ENCODE data around the gene ANKRD11. TPM values are rescaled to one million over a fixed set of nuclear protein-coding genes. Genes with fewer than 3 reads are reported as not detected.
A peak's percentile ranks its signal among the peaks of the same experiment; 100 is the strongest.

The ANKRD11 gene
- 65.4 TPM for polyA plus RNA-seq (2013, experiment 1 of 2)
- polyA plus RNA-seq (2013, experiment 2 of 2), result 69.8 TPM

- Histone ChIP-seq H4K8ac (ENCODE audit: low read depth, low read length) (no peak within 1 kb of the TSS), H3K4me1 (ENCODE audit: control insufficient read depth in 2 of 2, insufficient read depth in 1 of 2, low read depth in 1 of 2, low read length in 2 of 2) (peaks cover 16 to 36% of the 10 kb centered on the region in 2 donors), H2AK5ac (ENCODE audit: low read depth, low read length) (no peak within 1 kb of the TSS), H3K18ac (ENCODE audit: low read length) (peak within 1 kb of the TSS; percentile 76), H2BK120ac (ENCODE audit: low read depth, low read length) (no peak within 1 kb of the TSS), H3K14ac (ENCODE audit: low read length) (no peak within 1 kb of the TSS), H4K91ac (ENCODE audit: low read depth, low read length, poor library complexity) (no peak within 1 kb of the TSS), H3K23ac (ENCODE audit: low read depth, low read length, poor library complexity) (peak within 1 kb of the TSS; percentile 80), H2AFZ (ENCODE audit: low read length) (peak within 1 kb of the TSS; percentile 81), H3K27ac (replicated peaks; ENCODE audit: low read length) (peak within 1 kb of the TSS; percentile 73), H3K4me2 (ENCODE audit: insufficient read depth, low read length, poor library complexity, severe bottlenecking) (peak within 1 kb of the TSS; percentile 89), H2BK12ac (ENCODE audit: low read length) (no peak within 1 kb of the TSS), H3K79me1 (ENCODE audit: low read depth, low read length) (peaks cover 8% of the 10 kb centered on the region), H3K9ac (ENCODE audit: low read depth, low read length, poor library complexity) (peak within 1 kb of the TSS; percentile 88), H3K4me3 (ENCODE audit: low read length in 2 of 2) (peak within 1 kb of the TSS; percentile 63 to 97), H3K9me3 (replicated peaks in 1 of 2; ENCODE audit: control insufficient read depth in 2 of 2, insufficient read depth in 1 of 2, low read depth in 1 of 2, low read length in 2 of 2) (no peaks in the 10 kb centered on the region), H3K4ac (ENCODE audit: low read length) (no peak within 1 kb of the TSS), H3K36me3 (replicated peaks in 1 of 2; ENCODE audit: control insufficient read depth in 2 of 2, insufficient read depth in 2 of 2, low read length in 2 of 2) (peaks cover 3 to 11% of the 10 kb centered on the region in 2 donors), H3K27me3 (ENCODE audit: control insufficient read depth in 3 of 3, insufficient read depth in 3 of 3, low read depth in 1 of 3, low read length in 3 of 3) (no peaks in the 10 kb centered on the region), H2BK5ac (ENCODE audit: low read length) (peak within 1 kb of the TSS; percentile 90), H2BK15ac (ENCODE audit: low read length) (no peak within 1 kb of the TSS)
- WGBS, 2 donors (ENCODE audit: extremely low coverage in 2 of 2, insufficient read length in 2 of 2, insufficient replicate concordance in 1 of 2), result no CpG with 5 or more reads among the region's 96 CpGs
- DNase-seq (ENCODE audit: low spot score), result peak; percentile 99
Observed at GRCh38 chr16:89490439-89491237, at the start of gene ANKRD11. TSS of gene ANKRD11 (minus strand) at chr16:89490561. CDS start at chr16:89317019, 173,542 bp downstream.

- Histone ChIP-seq H3K4me2 (ENCODE audit: insufficient read depth, low read length, poor library complexity, severe bottlenecking) (no peak overlapping the region), H3K4ac (ENCODE audit: low read length) (no peak overlapping the region), H4K8ac (ENCODE audit: low read depth, low read length) (no peak overlapping the region), H2AK5ac (ENCODE audit: low read depth, low read length) (no peak overlapping the region), H2BK120ac (ENCODE audit: low read depth, low read length) (no peak overlapping the region), H3K9ac (ENCODE audit: low read depth, low read length, poor library complexity) (no peak overlapping the region), H2AFZ (ENCODE audit: low read length) (no peak overlapping the region), H2BK12ac (ENCODE audit: low read length) (no peak overlapping the region), H3K18ac (ENCODE audit: low read length) (no peak overlapping the region), H3K27ac (replicated peaks; ENCODE audit: low read length) (no peak overlapping the region), H3K14ac (ENCODE audit: low read length) (no peak overlapping the region), H3K23ac (ENCODE audit: low read depth, low read length, poor library complexity) (peak overlapping the region; percentile 43), H2BK5ac (ENCODE audit: low read length) (no peak overlapping the region), H3K27me3 (ENCODE audit: control insufficient read depth in 3 of 3, insufficient read depth in 3 of 3, low read depth in 1 of 3, low read length in 3 of 3) (no peaks in the 10 kb centered on the region), H3K36me3 (replicated peaks in 1 of 2; ENCODE audit: control insufficient read depth in 2 of 2, insufficient read depth in 2 of 2, low read length in 2 of 2) (peaks cover 50 to 86% of the 10 kb centered on the region in 2 donors), H3K9me3 (replicated peaks in 1 of 2; ENCODE audit: control insufficient read depth in 2 of 2, insufficient read depth in 1 of 2, low read depth in 1 of 2, low read length in 2 of 2) (no peaks in the 10 kb centered on the region), H4K91ac (ENCODE audit: low read depth, low read length, poor library complexity) (no peak overlapping the region), H2BK15ac (ENCODE audit: low read length) (no peak overlapping the region), H3K4me1 (ENCODE audit: control insufficient read depth in 2 of 2, insufficient read depth in 1 of 2, low read depth in 1 of 2, low read length in 2 of 2) (no peaks in the 10 kb centered on the region), H3K4me3 (ENCODE audit: low read length in 2 of 2) (no peak overlapping the region), H3K79me1 (ENCODE audit: low read depth, low read length) (peaks cover 25% of the 10 kb centered on the region)
- DNase-seq (ENCODE audit: low spot score), result no peak
- no CpG with 5 or more reads among the region's 12 CpGs for WGBS, 2 donors (ENCODE audit: extremely low coverage in 2 of 2, insufficient read length in 2 of 2, insufficient replicate concordance in 1 of 2)
Observed at GRCh38 chr16:89538286-89538685, 47.9 kb upstream of the ANKRD11 start.

- no CpG with 5 or more reads among the region's 7 CpGs for WGBS, 2 donors (ENCODE audit: extremely low coverage in 2 of 2, insufficient read length in 2 of 2, insufficient replicate concordance in 1 of 2)
- Histone ChIP-seq H2AFZ (ENCODE audit: low read length) (no peak overlapping the region), H3K18ac (ENCODE audit: low read length) (no peak overlapping the region)
Observed at GRCh38 chr16:89537549-89537925, 47.2 kb upstream of the ANKRD11 start.

GRCh38 chr16:89536886-89537548 lies 46.7 kb upstream of the ANKRD11 start:
- WGBS, 2 donors (ENCODE audit: extremely low coverage in 2 of 2, insufficient read length in 2 of 2, insufficient replicate concordance in 1 of 2), result no CpG with 5 or more reads among the region's 36 CpGs
- H3K79me1 ChIP-seq (ENCODE audit: low read depth, low read length), result peaks cover 27% of the 10 kb centered on the region
- H3K27ac ChIP-seq (replicated peaks; ENCODE audit: low read length), result no peak overlapping the region
- H3K9me3 ChIP-seq (replicated peaks in 1 of 2; ENCODE audit: control insufficient read depth in 2 of 2, insufficient read depth in 1 of 2, low read depth in 1 of 2, low read length in 2 of 2), result no peaks in the 10 kb centered on the region
- no peak overlapping the region for H3K4me2 ChIP-seq (ENCODE audit: insufficient read depth, low read length, poor library complexity, severe bottlenecking)
- no peak overlapping the region for H3K14ac ChIP-seq (ENCODE audit: low read length)
- no peak overlapping the region for H2BK120ac ChIP-seq (ENCODE audit: low read depth, low read length)
- H3K4me1 ChIP-seq (ENCODE audit: control insufficient read depth in 2 of 2, insufficient read depth in 1 of 2, low read depth in 1 of 2, low read length in 2 of 2), result no peaks in the 10 kb centered on the region
- no peak overlapping the region for H2BK15ac ChIP-seq (ENCODE audit: low read length)
- H3K9ac ChIP-seq (ENCODE audit: low read depth, low read length, poor library complexity), result no peak overlapping the region
- H2BK12ac ChIP-seq (ENCODE audit: low read length), result no peak overlapping the region
- no peak overlapping the region for H4K91ac ChIP-seq (ENCODE audit: low read depth, low read length, poor library complexity)
- no peak overlapping the region for H2AK5ac ChIP-seq (ENCODE audit: low read depth, low read length)
- no peak overlapping the region for H4K8ac ChIP-seq (ENCODE audit: low read depth, low read length)
- H3K36me3 ChIP-seq (replicated peaks in 1 of 2; ENCODE audit: control insufficient read depth in 2 of 2, insufficient read depth in 2 of 2, low read length in 2 of 2), result peaks cover 51 to 91% of the 10 kb centered on the region in 2 donors
- H3K23ac ChIP-seq (ENCODE audit: low read depth, low read length, poor library complexity), result no peak overlapping the region
- no peak overlapping the region for H3K4me3 ChIP-seq (ENCODE audit: low read length in 2 of 2)
- no peak overlapping the region for H3K18ac ChIP-seq (ENCODE audit: low read length)
- H2AFZ ChIP-seq (ENCODE audit: low read length), result no peak overlapping the region
- H3K4ac ChIP-seq (ENCODE audit: low read length), result no peak overlapping the region
- H2BK5ac ChIP-seq (ENCODE audit: low read length), result no peak overlapping the region
- DNase-seq (ENCODE audit: low spot score), result no peak
- H3K27me3 ChIP-seq (ENCODE audit: control insufficient read depth in 3 of 3, insufficient read depth in 3 of 3, low read depth in 1 of 3, low read length in 3 of 3), result no peaks in the 10 kb centered on the region

More at GRCh38 chr16:89537549-89537925, 47.2 kb upstream of the ANKRD11 start:
- no peak overlapping the region for H3K27ac ChIP-seq (replicated peaks; ENCODE audit: low read length)
- no peaks in the 10 kb centered on the region for H3K9me3 ChIP-seq (replicated peaks in 1 of 2; ENCODE audit: control insufficient read depth in 2 of 2, insufficient read depth in 1 of 2, low read depth in 1 of 2, low read length in 2 of 2)
- H2BK15ac ChIP-seq (ENCODE audit: low read length), result no peak overlapping the region
- H4K8ac ChIP-seq (ENCODE audit: low read depth, low read length), result no peak overlapping the region
- H3K23ac ChIP-seq (ENCODE audit: low read depth, low read length, poor library complexity), result peak overlapping the region; percentile 43
- peaks cover 25% of the 10 kb centered on the region for H3K79me1 ChIP-seq (ENCODE audit: low read depth, low read length)
- no peak overlapping the region for H2BK12ac ChIP-seq (ENCODE audit: low read length)
- no peak overlapping the region for H3K9ac ChIP-seq (ENCODE audit: low read depth, low read length, poor library complexity)
- no peak overlapping the region for H3K4me2 ChIP-seq (ENCODE audit: insufficient read depth, low read length, poor library complexity, severe bottlenecking)
- DNase-seq (ENCODE audit: low spot score), result no peak
- no peaks in the 10 kb centered on the region for H3K4me1 ChIP-seq (ENCODE audit: control insufficient read depth in 2 of 2, insufficient read depth in 1 of 2, low read depth in 1 of 2, low read length in 2 of 2)
- no peak overlapping the region for H3K4ac ChIP-seq (ENCODE audit: low read length)
- H2AK5ac ChIP-seq (ENCODE audit: low read depth, low read length), result no peak overlapping the region
- no peaks in the 10 kb centered on the region for H3K27me3 ChIP-seq (ENCODE audit: control insufficient read depth in 3 of 3, insufficient read depth in 3 of 3, low read depth in 1 of 3, low read length in 3 of 3)
- no peak overlapping the region for H2BK120ac ChIP-seq (ENCODE audit: low read depth, low read length)
- no peak overlapping the region for H3K14ac ChIP-seq (ENCODE audit: low read length)
- no peak overlapping the region for H4K91ac ChIP-seq (ENCODE audit: low read depth, low read length, poor library complexity)
- no peak overlapping the region for H3K4me3 ChIP-seq (ENCODE audit: low read length in 2 of 2)
- H3K36me3 ChIP-seq (replicated peaks in 1 of 2; ENCODE audit: control insufficient read depth in 2 of 2, insufficient read depth in 2 of 2, low read length in 2 of 2), result peaks cover 50 to 91% of the 10 kb centered on the region in 2 donors
- H2BK5ac ChIP-seq (ENCODE audit: low read length), result no peak overlapping the region
